HG02678 (cell line): ENCODE results near the gene GALNT16.

Source experiments
- ATAC-seq: cut with Tn5 transposase; IDR thresholded peaks from one replicate; pipeline ENCODE4 v1.9.1; 2021; ENCODE audit warnings: mild to moderate bottlenecking, moderate library complexity; ENCODE audit not compliant: unreplicated experiment

GALNT16 gene

DNA sequence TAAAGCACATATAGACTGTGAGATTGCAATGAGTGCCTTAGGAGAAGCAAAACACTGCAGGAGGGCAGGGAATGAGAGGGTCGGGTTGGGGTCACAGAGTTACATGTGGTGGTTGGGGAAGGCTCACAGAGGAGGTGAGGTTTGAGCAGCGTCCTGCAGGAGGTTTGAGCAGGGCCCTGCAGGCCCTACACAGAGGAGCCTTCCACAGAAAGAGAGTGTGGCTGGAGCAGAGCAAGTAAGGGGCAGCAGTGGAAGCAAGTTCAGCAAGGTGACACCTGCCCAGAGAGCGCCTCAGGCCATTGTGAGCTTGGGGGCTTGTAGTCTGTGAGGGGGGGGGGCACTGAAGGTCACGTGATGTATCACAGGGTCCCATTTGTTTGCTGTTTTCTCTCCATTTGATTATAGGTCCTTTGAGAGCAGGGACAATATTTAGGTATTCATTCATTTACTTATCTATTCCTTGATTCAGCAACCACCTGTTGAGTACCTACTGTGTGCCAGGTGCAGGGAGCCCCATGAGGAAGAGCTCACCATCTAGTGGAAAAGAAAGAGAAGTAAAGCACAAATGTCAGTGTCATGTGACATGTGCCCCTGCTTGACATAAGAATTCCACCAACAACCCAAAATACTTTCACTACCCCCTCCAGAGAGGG is 56.6 kb downstream of the GALNT16 start:
- ATAC-seq: no peak

DNA sequence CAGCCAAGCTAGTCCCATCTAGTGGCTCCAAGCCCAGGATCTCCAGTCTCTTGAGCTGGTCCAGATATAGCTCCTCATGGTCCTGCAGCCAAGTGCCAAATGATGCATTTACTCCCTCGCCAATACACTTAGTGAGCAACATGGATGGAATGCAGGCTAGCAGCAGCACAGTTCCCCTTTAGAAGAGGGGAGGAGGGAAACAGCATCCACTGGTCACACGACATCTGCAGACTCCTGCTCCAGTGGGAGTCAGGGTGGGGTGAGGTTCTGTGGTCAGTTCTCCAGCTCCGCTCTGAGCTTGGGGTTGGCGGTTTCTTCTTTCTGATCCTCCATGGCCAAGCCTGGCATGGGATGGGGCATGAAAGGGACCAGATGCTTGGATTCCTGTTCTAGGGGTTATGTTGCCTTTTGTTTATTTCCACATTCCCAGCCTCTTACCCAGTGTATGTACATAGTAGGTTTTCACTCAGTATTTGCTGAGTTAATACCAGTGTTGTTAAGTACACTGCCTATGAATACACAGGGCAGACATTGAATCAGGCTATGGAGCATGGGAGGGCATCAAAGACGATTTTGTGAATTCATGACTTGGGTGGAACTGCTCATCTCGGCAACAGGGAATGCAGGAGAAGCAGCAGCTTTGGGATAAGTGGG is 57.3 kb downstream of the GALNT16 start:
- no peak for ATAC-seq

DNA sequence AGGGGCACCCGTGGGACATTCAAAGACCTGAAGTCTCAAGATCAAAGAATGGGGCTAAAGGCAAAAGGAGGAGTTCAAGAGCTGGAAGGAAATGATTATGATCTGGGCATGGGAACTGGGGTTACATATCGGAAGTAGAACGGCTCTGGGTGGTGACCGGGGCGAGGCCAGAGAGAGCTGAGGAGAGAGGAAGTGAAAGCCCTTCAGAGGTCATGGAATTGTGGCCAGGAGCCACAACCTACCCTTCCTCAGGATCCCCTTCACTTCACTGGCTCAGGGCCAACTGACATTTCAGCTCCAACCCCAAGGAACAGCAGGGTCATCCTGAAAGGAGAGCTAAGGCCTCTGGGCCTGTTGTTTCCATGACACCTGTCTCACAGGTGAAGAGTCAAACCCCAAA is 57.8 kb downstream of the GALNT16 start:
- ATAC-seq: no peak

- no peak for ATAC-seq
Observed at GRCh38 chr14:69318241-69318640, 58.3 kb downstream of the GALNT16 start.

GRCh38 chr14:69318901-69319475 is 59.0 kb downstream of the GALNT16 start:
- ATAC-seq: no peak

- no peak for ATAC-seq
Observed at GRCh38 chr14:69319911-69320310, 60.0 kb downstream of the GALNT16 start.

- no peak for ATAC-seq
Observed at GRCh38 chr14:69320581-69321365, 60.8 kb downstream of the GALNT16 start.

GRCh38 chr14:69321601-69322330 is 61.8 kb downstream of the GALNT16 start:
- no peak for ATAC-seq

DNA sequence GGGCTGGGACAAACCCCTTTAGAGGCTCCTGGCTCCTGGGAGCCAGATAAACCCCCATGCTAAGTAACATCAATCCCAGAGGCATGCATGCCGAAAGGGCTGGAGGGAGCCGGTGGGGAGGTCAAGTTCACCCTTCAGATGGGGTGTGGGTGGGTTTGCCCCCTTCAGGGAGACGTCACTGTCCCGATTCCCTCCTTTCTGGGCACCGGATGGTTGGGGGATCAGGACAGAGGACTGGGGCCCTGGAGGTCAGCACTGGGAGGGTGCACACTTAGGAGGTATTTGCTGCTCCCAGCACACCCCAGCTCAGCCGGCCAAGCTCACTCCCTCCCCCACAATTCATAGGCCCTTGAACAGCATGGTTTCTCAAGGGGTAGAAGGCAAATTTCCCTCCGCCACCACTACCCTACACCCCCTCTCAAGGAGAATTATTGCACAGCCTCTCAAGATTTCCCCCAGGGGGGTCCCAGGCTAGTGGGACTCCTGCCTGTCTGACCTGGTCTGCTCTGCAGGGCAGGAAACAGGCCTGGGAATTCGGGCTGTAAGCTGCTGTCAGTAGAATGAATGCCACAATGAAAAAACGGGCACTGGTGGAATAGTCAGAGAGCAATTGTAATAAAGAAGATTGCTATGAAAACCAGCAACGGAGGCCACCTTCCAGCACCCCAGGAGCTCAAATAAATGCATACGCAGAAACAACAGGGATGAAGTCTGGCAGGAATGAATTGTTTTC is 63.5 kb downstream of the GALNT16 start:
- ATAC-seq: no peak

GRCh38 chr14:69323999-69324282 is 64.0 kb downstream of the GALNT16 start:
- no peak for ATAC-seq

- ATAC-seq: no peak
Observed at GRCh38 chr14:69324341-69324931, 64.5 kb downstream of the GALNT16 start.

- no peak for ATAC-seq
Observed at GRCh38 chr14:69325086-69325485, 65.1 kb downstream of the GALNT16 start.

DNA sequence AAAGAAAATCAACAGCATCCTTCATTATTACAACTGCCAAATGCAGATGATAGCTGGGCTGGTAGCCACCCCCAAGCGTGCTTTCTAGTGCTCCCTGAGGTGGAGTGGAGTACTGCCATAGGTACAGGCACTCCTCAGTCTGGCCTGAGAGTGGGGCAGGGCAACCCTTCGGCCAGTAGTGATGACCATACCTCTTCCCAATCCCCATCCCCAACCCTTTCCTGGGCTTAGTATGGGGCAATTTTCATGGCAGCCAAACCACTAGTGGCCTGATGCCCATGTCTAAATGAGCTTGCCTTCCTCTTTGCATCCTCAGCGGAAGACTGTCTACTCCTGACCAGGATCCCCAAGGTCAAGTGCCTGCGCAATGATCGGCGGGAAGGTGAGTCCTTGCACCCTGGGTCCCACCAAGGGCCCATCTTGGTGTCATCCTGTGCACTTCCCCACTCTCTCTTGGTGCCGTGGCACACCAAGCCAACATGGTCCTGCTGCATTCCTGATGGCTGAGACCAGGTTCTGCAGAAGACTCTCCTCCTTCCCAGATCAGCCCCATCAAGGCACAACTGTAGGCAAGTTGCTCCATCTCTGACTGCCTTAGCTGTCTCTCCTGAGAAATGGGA is 65.8 kb downstream of the GALNT16 start:
- ATAC-seq: no peak

DNA sequence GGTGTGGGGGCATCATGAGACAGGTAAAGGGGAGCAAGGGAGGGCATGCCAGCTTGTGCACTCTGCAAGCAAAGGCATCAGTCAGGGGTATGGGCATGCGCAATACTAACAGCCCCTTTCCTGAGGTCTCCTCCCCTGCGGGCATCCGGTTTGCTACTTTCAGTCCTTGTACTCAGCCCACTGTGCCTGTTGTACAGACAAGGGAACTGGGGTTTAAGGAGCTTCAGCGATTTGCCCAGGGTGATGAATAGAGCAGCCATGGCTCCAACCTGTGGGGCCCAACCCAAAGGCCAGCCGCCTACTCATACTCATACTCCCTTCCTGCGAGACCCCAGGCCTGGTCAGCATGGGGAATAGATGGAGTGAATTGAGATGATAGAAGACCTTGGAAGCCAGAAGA is 66.7 kb downstream of the GALNT16 start:
- no peak for ATAC-seq

- ATAC-seq: no peak
Observed at GRCh38 chr14:69327507-69327906, 67.5 kb downstream of the GALNT16 start.

DNA sequence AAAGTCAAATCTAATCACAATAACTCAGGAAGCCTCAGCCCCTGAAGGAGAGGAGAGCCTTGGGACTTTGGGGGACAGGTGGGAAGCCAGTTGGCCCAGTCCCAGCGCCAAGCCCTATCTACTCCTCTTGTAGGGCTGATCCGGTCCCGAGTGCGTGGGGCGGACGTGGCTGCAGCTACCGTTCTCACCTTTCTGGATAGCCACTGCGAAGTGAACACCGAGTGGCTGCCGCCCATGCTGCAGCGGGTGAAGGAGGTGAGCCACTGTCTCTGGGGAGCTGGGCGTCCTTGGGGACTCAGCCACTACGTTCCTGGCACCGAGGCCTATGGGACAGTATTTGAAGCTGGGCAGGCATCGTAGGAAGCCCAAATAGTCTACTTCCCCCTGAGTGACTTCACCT is 68.4 kb downstream of the GALNT16 start:
- ATAC-seq: no peak

GRCh38 chr14:69328765-69329164 is 68.8 kb downstream of the GALNT16 start:
- no peak for ATAC-seq

GRCh38 chr14:69331206-69331605 is 71.2 kb downstream of the GALNT16 start:
- ATAC-seq: no peak

- ATAC-seq: no peak
Observed at GRCh38 chr14:69332782-69333395, 72.9 kb downstream of the GALNT16 start.
